Vagina (tissue), 2 donors: ENCODE data around the gene RASSF8.

ENCODE experiments used
- CTCF ChIP-seq, 3 experiments: fragments of 450-650 bp in 2 of 3; fragments of 200-600 bp in 1 of 3; sonication (generic) in 1 of 3; IDR thresholded peaks; one replicate each; pipeline ENCODE4 v1.5.1; 2017 to 2019; ENCODE audit warnings: antibody characterized with exemption in 3 of 3, mild to moderate bottlenecking in 2 of 3, moderate library complexity in 2 of 3
- POLR2A ChIP-seq, 2 donors: fragments of 450-650 bp; IDR thresholded peaks; one replicate each; pipeline ENCODE4 v1.6.1; 2017; ENCODE audit warnings: antibody characterized with exemption in 2 of 2, mild to moderate bottlenecking in 2 of 2, moderate library complexity in 2 of 2
- POLR2AphosphoS5 ChIP-seq, 2 donors: sonication (generic); formaldehyde crosslinking; IDR thresholded peaks; one replicate each; pipeline ENCODE4 v1.9.0; 2017; ENCODE audit warnings: antibody characterized with exemption in 2 of 2, mild to moderate bottlenecking in 2 of 2, low read depth in 1 of 2; ENCODE audit not compliant: insufficient read depth in 1 of 2

GRCh38 chr12:25960961-25961360 is 2.5 kb downstream of the RASSF8 start:
- TF ChIP-seq CTCF (IDR thresholded peaks at IDR 0.05) (no peak), POLR2AphosphoS5 (IDR thresholded peaks at IDR 0.05; ENCODE audit: insufficient read depth in 1 of 2, low read depth in 1 of 2) (no peak), POLR2A (IDR thresholded peaks at IDR 0.05) (no peak)
